GM12874 (cell line): ENCODE measurements around the gene CPNE4.

ENCODE experiments used
- CTCF ChIP-seq: IDR thresholded peaks from 2 replicates; pipeline ENCODE4 v1.5.1; 2011; ENCODE audit warnings: low read depth, mild to moderate bottlenecking, control low read depth, low read length, moderate library complexity; ENCODE audit not compliant: insufficient read depth

The CPNE4 gene

GRCh38 chr3:131701153-131701770 is 333.6 kb downstream of the CPNE4 start:
- TF ChIP-seq CTCF: no peak

GRCh38 chr3:131699001-131699400 is 335.8 kb downstream of the CPNE4 start:
- no peak for TF ChIP-seq CTCF

GRCh38 chr3:131694376-131694775 is 340.4 kb downstream of the CPNE4 start:
- no peak for TF ChIP-seq CTCF

DNA sequence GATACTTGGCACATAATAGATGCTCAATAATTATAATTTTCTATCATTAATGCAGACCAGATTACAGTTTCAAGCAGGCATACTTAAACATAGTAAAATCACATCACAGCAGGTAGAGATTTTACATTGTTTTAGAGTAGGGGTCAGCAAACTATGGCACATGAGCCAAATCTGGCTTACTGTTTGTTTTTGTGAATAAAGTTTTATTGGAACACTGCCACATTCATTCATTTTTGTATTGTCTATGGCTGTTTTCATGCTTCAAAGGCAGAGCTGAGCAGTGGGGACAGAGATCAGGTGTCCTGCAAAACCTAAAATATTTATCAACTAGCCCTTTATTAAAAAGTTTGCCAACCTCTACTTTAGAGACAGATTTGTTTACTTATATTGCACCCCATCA is 342.5 kb downstream of the CPNE4 start:
- no peak for TF ChIP-seq CTCF

DNA sequence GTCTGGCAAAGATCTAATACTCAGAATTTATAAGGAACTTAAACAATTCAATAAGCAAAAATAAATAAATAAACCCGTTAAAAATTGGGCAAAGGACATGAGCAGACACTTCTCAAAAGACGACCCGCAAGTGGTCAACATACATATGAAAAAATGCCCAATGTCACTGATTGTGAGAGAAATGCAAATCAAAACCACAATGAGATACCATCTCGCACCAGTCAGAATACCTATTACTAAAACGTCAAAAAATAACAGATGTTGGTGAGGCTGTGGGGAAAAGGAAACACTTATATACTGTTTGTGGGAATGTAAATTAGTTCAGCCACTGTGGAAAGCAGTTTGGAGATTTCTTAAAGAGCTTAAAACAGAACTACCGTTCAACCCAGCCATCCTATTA is 344.0 kb downstream of the CPNE4 start:
- no peak for TF ChIP-seq CTCF

- no peak for TF ChIP-seq CTCF
These were observed 346.4 kb downstream of the CPNE4 start for GRCh38 chr3:131688370-131688769.

GRCh38 chr3:131669600-131669999 is 365.2 kb downstream of the CPNE4 start:
- no peak for TF ChIP-seq CTCF

GRCh38 chr3:131658771-131659170 is 376.0 kb downstream of the CPNE4 start:
- TF ChIP-seq CTCF: no peak
